ENCODE measurements around the gene UBALD1.

Gene UBALD1

DNA sequence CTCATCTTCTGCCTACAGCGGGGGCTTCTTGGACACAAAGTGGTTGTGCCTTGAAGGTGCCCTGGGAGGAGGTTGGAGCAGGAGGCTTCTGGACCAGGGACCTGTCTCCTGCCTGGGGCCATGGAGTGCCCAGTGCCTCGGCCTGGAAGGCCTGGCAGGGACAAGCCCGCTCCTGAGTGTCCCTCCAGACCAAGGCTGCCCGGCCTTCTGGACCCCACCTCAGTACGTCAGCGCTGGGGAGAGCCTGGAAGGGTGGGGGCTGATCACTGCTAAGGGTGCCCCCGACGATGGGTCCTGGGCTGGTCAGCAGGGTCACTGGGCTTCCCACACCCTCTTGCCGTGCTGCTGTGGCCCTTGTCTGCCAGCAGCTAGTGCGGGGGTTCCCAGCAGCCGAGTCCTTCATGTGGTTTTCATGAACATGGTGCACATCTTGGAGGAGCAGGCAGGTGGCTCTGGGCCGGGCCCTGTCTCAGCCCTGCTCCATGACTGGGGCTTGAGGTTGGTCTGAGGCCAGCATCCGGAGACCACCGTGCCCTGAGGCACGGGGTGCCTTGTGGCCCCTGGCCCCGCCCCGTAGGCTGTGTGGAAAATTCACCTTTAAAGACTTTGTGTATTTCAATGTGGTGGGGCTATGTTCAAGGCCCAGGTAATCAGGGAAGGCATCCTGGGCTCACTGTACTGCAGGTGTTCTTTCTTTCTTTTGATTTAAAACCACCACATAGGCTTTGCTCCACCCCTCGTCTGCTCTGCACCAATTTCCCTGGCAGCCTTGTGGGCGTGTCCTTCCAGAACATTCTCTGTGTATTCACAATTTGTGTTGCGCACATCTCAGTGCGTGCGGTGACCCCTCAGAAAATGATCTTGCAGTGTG lies 32.3 kb upstream of the UBALD1 start:
- DNase-seq (ENCODE audit: low read depth in 2 of 2) = no peak

DNA sequence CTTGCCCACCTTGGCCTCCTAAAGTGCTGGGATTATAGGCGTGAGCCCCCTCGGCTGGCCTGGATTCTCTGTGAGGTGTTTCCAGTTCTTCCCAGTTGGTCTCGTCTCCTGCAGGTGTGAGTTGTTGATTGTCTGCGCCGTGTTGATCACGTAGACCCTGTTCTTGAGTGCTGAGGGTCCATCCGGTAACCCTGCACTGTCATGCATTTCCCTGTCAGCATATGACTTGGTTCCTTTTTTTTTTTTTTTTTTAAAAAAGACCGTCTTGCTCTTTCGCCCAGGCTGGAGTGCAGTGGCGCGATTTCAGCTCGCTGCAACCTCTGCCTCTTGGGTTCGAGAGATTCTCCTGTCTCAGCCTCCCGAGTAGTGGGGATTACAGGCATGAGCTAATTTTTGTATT lies 27.2 kb upstream of the UBALD1 start:
- DNase-seq (ENCODE audit: low read depth in 2 of 2) = no peak

DNA sequence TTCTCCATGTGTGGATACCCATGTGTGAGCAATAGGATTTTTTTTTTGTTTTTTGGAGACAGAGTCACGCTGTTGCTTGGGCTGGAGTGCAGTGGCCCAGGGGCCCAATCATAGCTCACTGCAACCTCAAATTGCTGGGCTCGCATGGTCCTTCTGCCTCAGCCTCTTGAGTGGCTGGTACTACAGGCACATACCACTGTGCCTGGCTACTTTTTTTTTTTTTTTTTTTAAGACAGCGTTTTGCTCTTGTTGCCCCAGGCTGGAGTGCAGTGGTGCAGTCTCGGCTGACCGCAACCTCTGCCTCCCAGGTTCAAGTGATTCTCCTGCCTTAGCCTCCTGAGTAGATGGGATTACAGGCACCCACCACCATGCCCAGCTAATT lies 26.6 kb upstream of the UBALD1 start:
- DNase-seq (ENCODE audit: low read depth in 2 of 2) = no peak

DNA sequence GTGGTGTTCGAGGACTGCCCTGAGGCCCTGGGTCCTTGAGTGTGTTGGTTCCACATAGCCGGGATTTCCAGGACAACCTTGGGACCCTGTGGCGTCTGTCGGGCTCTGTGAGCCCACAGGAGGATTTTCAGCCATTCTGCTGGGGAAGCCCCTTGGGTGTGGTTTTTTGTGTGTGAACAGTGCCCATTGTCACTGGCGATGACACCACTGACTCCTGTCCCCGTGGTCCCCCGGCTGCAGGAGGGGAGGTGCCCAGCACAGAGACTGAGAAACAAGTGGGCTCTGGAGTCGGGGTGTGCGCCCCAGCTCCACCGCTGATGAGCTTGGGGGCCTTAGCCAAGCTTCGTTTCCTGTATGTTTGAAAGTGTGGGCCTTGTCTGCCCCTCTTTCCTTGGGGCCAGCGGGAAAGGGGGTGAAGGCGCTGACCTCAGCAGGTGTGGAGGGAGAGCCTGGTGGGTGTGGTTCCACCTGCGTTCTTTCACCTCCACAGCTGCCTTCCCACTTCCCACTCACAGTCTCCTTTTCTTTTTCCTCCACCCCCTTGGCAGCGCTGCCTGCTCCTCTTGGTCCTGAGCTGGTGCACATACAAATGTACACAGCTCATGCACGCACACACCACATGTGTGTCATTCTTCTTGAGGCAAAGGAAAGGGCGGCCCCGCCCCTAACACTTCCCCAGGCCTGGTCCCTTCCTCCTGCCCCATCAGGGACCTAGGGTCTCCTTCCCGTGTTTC lies 26.1 kb upstream of the UBALD1 start:
- DNase-seq (ENCODE audit: low read depth in 2 of 2) = no peak

DNA sequence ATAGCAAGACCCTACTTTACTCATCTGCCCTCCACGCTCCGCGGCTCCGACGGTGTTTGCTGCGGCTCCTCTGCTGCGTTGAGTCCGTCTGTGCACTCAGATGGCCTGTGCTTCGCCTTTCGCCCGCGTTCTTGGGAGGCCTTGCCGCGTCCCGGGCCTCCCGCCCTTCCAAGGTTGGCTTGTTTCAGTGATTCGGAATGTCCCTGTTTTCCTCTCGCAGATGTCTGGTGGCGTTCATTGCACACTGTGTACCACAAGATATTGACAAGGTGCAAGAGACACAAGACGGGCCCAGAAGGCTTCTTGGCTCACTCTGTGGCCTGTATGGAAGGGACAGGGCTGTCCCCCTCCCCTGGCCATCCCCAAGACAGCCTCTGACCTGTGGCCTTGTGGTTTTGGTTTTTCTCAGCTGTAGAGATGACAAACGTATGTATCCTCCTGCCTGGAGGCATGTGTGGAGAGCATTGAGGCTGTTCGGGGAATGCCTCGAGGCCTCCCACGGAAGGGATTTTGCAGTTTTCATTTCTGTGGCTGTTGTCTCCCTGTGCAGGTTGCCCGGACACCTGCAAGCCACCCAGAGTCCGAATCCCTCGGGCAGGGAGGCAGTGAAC lies 25.3 kb upstream of the UBALD1 start:
- DNase-seq (ENCODE audit: low read depth in 2 of 2) = no peak

DNA sequence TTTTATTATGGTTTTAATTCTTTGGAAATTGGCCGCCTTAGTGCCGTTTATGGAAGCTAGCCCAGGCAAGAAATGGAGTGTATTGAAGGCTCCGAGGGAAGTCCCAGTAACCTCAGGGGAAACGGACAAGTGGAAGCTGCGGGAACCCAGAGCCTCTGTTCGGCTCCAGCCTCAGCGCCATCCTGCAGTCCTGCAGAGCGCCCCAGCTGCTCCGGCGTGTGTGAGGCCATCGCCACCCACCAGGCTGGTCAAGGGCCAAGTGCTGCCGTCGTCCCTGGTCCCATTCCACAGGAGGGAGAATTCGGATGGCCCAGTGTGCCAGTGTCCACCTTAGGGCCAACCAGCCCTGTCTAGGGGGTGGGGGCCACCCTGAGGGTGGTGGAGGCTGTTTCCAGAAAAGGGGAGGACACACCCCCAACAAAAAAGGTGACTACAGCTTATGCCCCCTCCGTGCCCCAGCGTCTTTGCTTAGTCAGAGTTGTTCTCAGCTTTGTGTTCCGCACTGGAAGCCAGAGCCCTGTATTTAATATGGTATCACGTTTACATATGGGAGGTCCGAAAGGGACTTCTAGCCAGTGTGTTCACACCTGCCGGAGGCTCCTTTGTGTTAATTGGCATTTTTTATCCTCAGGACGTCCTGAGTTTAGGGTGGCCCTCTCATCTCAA lies 22.9 kb upstream of the UBALD1 start:
- no peak for DNase-seq (ENCODE audit: low read depth in 2 of 2)

DNA sequence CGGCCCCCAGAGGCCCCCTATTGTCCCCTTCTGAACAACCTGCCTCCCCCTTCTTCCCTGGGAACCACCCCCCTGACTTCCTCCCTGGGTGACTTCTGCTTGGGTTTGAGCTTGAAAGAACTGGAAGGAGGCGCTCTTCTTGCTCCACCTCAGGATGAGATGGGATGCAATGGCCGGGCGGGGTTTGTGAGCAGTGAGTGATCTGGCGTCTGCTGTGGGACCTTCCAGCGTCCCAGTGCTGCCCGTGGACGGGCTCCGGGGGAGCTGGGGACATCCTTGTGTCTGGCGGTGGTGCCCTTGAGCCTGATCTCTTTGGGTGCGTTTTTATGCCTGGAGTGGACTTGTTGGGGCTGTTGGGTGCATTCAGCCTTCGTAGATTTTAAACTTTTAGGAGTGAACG lies 21.5 kb upstream of the UBALD1 start:
- DNase-seq (ENCODE audit: low read depth in 2 of 2) = no peak

DNA sequence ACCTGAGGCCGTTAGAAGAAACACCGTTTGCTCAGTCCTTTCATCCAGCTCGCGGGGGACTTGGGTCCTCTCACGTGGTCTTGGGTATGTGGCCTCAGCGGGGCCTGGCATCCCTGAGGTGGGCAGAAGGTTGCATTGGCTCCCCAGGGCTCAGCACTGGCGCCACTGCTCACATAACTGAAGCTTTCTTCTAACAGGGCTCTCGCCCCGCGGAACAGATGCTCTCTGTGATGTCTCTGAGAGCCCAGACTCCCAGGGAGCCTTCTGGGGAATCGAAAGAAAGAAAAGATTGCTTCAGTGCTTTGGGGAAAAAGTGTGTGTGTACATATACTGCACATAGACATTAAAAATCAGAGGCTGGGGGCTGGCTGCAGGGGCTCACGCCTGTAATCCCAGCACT lies 20.1 kb upstream of the UBALD1 start:
- no peak for DNase-seq (ENCODE audit: low read depth in 2 of 2)

DNA sequence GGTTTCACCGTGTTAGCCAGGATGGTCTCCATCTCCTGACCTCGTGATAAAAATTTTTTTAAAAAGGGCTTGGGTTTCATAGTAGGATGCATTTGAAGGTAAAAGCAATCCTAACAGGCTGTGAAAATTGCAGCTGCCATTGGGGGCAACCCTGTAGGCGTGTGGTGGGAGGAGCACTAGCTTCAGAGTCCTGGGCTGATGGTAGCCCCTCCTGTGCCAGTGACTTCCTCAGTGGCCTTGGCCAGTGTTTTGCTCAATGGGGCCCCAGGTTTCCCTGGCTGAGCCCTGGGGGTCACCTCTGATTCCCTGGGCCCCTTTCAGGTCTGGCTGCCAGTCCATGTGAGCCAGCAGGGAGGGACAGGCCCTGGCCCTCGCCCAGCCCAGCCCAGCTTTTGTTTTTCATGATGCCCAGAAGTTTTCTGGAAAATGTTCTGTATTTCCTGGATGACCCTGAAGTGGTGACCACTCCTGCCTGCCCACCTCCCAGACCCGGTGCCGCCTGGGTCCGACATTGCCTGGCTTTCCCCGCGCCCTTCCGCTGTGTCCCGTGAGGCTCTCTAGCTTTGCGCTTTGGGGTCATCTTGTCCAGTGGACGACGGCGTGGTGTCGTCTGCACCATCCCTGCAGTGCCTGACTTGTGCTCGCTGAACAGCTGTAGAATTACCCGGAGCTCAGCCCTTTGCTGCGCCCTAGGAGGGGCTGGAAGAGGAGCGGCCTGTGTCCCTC lies 19.4 kb upstream of the UBALD1 start:
- no peak for DNase-seq (ENCODE audit: low read depth in 2 of 2)

DNA sequence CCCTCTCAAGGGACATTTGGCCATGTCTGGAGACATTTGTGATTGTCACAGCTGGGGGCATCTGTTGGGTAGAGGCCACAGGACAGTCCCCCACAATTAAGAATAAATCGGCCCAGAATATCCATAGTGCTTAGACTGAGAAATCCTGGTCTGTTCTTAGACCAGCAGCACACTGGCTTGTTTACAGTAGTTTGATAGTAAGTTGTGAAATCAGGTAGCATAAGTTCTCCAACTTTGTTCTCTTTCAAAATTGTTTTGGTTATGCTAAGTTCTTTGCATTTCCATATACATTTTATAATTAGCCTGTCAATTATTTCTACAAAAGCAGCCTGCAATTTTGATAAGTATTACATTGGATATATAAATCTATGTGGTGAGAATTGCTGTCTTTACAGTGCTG lies 16.8 kb upstream of the UBALD1 start:
- DNase-seq (ENCODE audit: low read depth in 2 of 2) = no peak

DNA sequence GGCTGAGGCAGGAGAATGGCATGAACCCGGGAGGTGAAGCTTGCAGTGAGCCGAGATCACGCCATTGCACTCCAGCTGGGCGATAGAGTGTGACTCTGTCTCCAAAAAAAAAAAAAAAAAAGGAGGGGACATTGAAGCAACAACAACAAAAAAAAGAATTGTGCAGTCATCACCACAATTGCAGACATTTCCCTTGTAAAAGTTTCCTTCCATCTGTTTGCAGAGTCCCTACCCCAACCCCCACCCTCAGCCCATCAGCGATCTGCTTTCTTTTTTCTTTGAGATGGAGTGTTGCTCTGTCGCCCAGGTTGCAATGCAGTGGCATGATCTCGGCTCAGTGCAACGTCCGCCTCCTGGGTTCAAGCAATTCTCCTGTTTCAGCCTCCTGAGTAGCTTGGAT lies 13.6 kb upstream of the UBALD1 start:
- no peak for DNase-seq (ENCODE audit: low read depth in 2 of 2)

DNA sequence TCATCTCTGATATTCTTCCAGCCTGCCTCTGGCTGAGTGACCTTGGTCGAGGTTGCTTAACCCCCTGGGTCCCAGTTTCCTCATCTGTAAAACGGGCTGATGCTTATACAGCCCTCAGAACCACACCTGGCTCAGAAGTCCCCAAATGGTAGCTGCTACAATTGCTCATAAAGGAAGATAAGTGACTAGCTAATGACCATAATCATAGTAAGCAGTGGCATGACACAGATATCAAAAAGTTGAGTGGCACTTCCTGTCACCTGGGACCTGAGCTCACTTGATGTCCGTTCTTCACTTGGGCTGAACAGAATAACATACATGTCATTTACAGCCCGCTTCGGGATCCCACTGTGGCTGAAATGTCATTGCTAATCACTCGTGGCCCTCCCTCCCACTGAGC lies 11.7 kb upstream of the UBALD1 start:
- no peak for DNase-seq (ENCODE audit: low read depth in 2 of 2)

DNA sequence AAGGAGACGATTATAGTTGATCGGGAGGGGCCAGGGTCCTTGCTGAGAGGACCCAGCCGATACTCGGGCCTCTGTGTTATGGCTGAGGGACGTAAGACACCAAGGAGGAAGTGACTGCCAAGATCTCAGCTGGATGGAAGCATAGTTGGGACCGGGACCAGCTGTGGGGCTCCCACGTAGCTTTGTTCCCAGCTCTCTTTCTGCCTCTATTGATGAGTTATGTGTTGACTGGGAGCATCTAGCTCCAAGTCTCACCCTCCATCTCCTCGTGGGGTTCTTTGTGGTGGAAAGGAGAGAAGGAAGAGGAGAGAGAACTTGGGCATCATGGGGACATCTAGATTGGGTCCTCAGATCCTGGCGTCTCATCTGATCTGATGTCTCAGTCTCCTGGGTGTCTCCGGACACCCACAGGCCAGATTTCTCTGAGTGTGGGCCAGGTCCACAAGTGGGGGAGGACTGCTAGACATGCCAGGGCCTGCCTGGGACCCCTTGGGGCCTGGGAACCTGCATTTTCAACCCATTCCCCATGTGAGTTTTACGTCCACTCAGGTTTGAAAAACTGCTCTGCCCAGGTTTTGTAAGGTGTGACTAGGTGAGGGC lies 11.0 kb upstream of the UBALD1 start:
- no peak for DNase-seq (ENCODE audit: low read depth in 2 of 2)

DNA sequence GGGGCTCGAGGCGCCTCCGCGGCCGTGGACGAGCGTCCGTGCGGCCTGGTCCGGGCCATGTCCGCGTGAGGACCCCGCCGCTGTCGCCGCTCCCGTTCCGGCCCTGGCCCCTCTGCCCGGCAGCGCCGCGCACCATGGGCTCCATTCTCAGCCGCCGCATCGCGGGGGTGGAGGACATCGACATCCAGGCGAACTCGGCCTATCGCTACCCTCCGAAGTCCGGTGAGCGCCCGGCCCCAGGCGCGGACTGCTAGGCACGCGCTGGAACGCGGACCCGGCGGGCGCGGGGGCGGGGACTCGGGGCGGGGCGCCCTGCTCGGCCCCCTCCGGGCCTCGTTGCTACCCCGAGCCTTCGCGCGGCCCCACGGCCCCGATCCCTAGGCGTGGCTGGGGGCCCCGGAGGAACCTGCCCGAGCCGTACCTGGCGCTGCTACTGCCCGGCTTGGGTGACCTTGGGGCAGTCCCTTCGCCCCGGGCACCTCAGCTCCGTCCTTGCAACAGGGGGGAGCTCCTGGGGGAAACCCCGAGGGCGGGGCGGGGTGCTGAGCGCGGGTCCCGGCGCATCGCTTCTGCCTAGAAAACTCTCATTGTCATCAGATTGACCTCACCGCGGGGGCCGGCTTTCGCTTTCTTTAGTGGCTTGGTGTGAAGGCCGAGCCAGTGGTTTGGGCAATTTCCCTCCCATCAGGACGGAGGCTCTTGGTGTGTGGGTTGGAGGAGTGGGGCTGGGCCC lies 10.3 kb upstream of the UBALD1 start:
- peak; percentile 47 to 58 for DNase-seq (ENCODE audit: low read depth in 2 of 2)

DNA sequence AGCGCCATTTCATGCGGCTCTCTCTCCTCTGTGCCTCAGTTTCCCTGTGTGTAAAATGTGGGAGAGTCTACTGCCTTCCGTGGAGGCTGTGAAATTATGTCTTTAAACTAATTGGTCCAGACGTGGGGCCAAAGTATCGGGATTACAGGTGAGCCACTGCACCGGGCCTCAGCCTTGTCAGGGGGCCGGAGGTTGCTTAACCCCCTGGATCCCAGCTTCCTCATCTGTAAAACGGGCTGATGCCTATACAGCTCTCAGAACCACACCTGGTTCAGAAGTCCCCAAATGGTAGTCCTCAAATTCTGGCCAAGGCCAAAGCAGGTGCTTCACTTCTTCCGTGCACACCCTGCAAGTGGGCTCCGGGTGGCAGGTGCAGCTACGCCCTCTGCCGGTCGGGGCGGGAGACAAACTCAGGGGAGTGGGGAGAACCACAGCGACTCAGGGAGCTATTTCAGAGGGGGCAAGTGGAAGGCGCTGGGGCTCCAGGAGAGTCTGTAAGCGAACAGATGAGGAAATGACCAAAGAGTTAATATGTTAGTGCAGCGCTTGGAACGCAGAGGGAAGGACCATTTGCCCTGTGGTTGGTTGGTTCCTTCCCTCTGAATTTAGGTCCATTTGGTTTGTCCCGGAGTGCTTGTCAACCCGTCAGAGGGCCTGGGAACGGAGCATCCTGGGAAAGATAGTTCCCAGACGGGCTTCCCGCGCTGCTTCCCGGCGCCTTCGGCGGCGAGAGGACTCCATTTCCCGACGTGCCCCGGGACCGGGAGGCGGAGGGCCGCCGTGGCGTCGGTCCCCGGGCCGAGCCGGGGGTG lies 9.5 kb upstream of the UBALD1 start, which contains the start of gene MGRN1:
MGRN1 (plus strand) TSS at position 812 of the 812 bp plus-strand sequence. CDS start 135 bp downstream, outside the sequence.
- DNase-seq (ENCODE audit: low read depth in 2 of 2) = peak; percentile 77 to 84

DNA sequence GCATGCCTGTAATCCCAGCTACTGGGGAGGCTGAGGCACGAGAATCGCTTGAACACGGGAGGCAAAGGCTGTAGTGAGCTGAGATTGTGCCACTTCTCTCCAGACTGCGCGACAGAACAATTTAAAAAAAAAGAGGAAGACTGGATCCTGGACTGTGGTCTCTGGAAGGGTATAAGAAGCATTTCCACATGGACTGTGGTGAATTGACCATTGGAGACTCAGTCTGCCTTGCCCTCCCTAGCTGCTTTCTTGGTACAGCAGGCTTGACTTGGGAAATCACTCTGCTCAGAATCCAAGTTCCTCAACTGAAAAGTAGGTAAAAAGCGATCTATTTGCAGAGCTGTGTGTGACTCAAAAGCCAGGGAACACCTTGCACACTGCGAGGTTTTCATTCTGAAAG lies 8.9 kb upstream of the UBALD1 start:
- no peak for DNase-seq (ENCODE audit: low read depth in 2 of 2)

DNA sequence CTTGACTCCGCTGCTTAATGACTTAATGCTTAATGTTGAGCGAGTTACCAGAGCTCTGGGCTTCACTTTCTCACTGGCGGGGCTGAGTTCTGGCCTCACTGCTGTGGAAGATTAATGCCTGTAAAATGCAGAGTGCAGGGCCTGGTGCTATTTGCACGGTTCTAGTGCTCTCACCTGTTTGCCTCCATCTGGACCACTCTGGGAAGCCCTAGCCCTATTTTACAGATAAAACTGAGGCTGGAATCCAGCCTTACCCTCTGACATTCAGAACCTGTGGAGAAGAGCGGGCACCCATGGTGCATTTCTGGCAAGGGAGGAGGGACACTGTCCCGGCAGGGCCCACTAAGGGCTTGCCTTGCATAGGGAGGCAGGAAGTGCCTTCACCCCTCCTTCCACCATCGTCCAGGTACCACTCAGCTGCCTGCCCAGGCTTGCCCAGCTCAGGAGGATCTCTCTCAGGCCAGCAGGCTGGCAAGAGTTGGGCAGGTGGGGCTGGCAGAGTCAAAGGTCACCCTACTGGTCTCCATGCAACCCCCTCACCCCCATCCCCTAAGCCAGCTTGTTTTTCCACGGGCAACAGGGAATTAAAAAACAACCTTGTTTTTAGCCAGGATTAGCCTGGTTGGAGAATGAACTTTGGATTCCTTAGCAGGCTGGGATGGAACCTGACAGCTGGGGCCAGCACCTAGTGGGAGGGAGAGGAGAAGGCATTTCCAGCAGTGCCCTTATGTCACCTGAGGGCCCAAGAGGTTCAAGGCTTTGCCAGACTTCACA lies 4.1 kb upstream of the UBALD1 start:
- DNase-seq (ENCODE audit: low read depth in 2 of 2) = no peak

DNA sequence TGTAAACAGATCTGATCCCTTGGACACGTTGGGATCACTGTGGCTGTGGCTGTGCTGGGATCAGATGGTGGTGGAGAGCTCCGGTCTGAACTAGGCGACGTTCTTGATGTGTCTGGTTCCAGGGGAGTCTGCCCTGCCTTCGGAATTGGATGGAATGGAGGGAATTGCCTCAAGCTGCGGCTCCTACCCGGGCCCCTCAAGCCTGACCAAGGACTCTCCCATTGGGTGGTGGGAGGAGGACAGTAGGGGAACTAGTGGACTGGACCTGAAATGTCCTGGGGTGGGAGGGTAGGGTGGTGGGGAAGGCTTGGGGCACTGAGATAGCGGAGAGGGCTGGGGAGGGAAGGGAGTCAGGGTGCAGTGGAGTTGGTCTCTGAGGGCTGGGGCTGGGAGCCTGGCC lies 3.2 kb upstream of the UBALD1 start:
- no peak for DNase-seq (ENCODE audit: low read depth in 2 of 2)

Measured in activated CD8-positive, alpha-beta memory T cell treated with anti-CD3 and anti-CD28 coated beads for 4 hours (primary cell).